Stimulated activated CD8-positive, alpha-beta memory T cell treated with anti-CD3 and anti-CD28 coated beads, Interleukin-15, amount 100 ng/mL, for 24 hours (primary cell): ENCODE measurements around the gene ZNF382.

Experiments
- DNase-seq: peaks from one replicate; pipeline ENCODE4 v3.0.0-alpha.2; 2020; ENCODE audit warnings: low read depth

Gene ZNF382

DNA sequence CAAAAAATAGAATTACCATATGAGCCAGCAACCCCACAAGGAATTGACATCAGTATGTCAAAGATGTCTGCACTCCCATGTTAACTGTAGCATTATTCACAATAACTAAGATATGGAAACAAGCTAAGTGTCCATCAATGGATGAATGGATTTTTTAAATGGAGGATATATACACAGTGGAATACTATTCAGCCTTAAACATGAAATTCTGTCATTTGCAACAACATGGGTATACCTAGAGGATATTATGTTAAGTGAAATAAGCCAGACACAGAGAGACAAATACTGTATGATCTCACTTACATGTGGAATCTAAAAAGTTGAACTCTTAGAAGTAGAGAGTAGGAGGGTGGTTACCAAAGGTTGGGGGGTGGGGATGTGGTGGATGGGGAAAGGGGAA, 74.3 kb downstream of the ZNF382 start:
- no peak for DNase-seq
